Loucy (cell line): Measurements from ENCODE around the gene PIGU.

Source experiments
- H2AFZ ChIP-seq: fragments of 200-600 bp; sonication (generic); 2 replicates; pipeline ENCODE4 v1.6.0; 2016; ENCODE audit warnings: antibody characterized with exemption, mild to moderate bottlenecking, low read length, moderate library complexity
- H3F3A ChIP-seq: fragments of 200-600 bp; 2 replicates; pipeline ENCODE4 v1.6.0; 2016; ENCODE audit warnings: antibody characterized with exemption, low read depth, mild to moderate bottlenecking
- H3K27me3 ChIP-seq: fragments of 200-600 bp; sonication (generic); 2 replicates; pipeline ENCODE4 v1.6.1; 2014; ENCODE audit warnings: low read length, mild to moderate bottlenecking; ENCODE audit not compliant: insufficient read depth, poor library complexity, severe bottlenecking
- H3K36me3 ChIP-seq: fragments of 200-600 bp; sonication (generic); 2 replicates; pipeline ENCODE4 v1.6.1; 2016; ENCODE audit warnings: low read length; ENCODE audit not compliant: insufficient read depth
- H3K4me1 ChIP-seq: fragments of 200-600 bp; sonication (generic); 2 replicates; pipeline ENCODE4 v1.5.1; 2014; ENCODE audit warnings: low read length, mild to moderate bottlenecking; ENCODE audit not compliant: insufficient read depth, poor library complexity, severe bottlenecking
- H3K4me2 ChIP-seq: fragments of 200-600 bp; sonication (generic); 2 replicates; pipeline ENCODE4 v1.6.0; 2014; ENCODE audit warnings: antibody characterized with exemption, low read length, low read depth, mild to moderate bottlenecking; ENCODE audit not compliant: poor library complexity, severe bottlenecking
- H3K4me3 ChIP-seq: fragments of 200-600 bp; sonication (generic); 2 replicates; pipeline ENCODE4 v1.5.1; 2014; ENCODE audit warnings: low read length, mild to moderate bottlenecking, mixed read lengths; ENCODE audit not compliant: poor library complexity, severe bottlenecking
- H3K79me2 ChIP-seq: fragments of 200-600 bp; sonication (generic); 2 replicates; pipeline ENCODE4 v1.6.1; 2014; ENCODE audit warnings: low read length; ENCODE audit not compliant: insufficient read depth
- H3K9ac ChIP-seq: fragments of 200-600 bp; sonication (generic); 2 replicates; pipeline ENCODE4 v1.6.0; 2014; ENCODE audit warnings: mild to moderate bottlenecking, low read depth, low read length, moderate library complexity; ENCODE audit not compliant: poor library complexity, severe bottlenecking
- H3K9me2 ChIP-seq: fragments of 200-600 bp; sonication (generic); replicated peaks from 2 replicates; pipeline ENCODE4 v1.6.1; 2016; ENCODE audit warnings: low read depth, low read length, mixed read lengths
- H3K9me3 ChIP-seq: fragments of 200-600 bp; sonication (generic); 2 replicates; pipeline ENCODE4 v1.6.1; 2014; ENCODE audit warnings: mild to moderate bottlenecking, antibody characterized with exemption, low read length, low read depth; ENCODE audit not compliant: insufficient read depth
- H4K20me1 ChIP-seq: fragments of 200-600 bp; sonication (generic); 2 replicates; pipeline ENCODE4 v1.6.0; 2014; ENCODE audit warnings: antibody characterized with exemption, low read length, mild to moderate bottlenecking; ENCODE audit not compliant: insufficient read depth, poor library complexity, severe bottlenecking
- CTCF ChIP-seq: fragments of 200-600 bp; sonication (generic); conservative IDR thresholded peaks from 2 replicates; pipeline ENCODE4 v1.5.1; 2014; ENCODE audit warnings: mild to moderate bottlenecking, antibody characterized with exemption, low read length
- EZH2phosphoT487 ChIP-seq: fragments of 200-600 bp; IDR thresholded peaks from 2 replicates; pipeline ENCODE4 v1.6.1; 2018; ENCODE audit warnings: antibody characterized with exemption, mild to moderate bottlenecking, moderate library complexity, borderline replicate concordance

PIGU gene

DNA sequence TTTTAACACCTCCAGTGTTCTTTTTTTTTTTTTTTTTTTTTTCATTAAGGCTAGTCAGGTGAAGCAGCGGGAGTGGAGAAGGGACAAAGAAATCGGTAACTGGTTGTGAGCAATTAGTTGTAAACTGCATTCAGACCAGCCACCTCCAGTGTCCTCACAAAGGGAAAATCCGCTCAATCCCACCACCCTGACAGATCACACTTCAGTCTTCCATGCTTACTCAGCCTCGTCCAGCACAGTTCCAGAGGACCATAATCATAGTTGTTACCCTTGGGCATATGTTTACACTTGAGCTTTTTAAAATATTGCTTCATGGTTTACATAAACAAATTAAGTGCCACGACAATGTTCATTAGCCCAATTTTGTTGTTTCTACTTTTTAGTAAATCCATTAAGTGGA is 150.4 kb downstream of the PIGU start:
- H3K4me2 ChIP-seq = no peak overlapping the region
- no peak overlapping the region for H3K9ac ChIP-seq
- H3K9me3 ChIP-seq = no peaks in the 10 kb centered on the region
- H3K36me3 ChIP-seq = peaks cover 48% of the 10 kb centered on the region; the same call in 1 of the 2 replicates
- H3K4me1 ChIP-seq = peaks cover 17% of the 10 kb centered on the region
- peaks cover 3% of the 10 kb centered on the region; the same call in 1 of the 2 replicates for H3F3A ChIP-seq
- H3K9me2 ChIP-seq = no peaks in the 10 kb centered on the region
- no peaks in the 10 kb centered on the region for H3K27me3 ChIP-seq
- H3K4me3 ChIP-seq = no peak overlapping the region
- TF ChIP-seq CTCF (no peak), EZH2phosphoT487 (no peak)
- peaks cover 49% of the 10 kb centered on the region for H3K79me2 ChIP-seq
- H2AFZ ChIP-seq = no peak overlapping the region
- H4K20me1 ChIP-seq = peaks cover 15% of the 10 kb centered on the region

DNA sequence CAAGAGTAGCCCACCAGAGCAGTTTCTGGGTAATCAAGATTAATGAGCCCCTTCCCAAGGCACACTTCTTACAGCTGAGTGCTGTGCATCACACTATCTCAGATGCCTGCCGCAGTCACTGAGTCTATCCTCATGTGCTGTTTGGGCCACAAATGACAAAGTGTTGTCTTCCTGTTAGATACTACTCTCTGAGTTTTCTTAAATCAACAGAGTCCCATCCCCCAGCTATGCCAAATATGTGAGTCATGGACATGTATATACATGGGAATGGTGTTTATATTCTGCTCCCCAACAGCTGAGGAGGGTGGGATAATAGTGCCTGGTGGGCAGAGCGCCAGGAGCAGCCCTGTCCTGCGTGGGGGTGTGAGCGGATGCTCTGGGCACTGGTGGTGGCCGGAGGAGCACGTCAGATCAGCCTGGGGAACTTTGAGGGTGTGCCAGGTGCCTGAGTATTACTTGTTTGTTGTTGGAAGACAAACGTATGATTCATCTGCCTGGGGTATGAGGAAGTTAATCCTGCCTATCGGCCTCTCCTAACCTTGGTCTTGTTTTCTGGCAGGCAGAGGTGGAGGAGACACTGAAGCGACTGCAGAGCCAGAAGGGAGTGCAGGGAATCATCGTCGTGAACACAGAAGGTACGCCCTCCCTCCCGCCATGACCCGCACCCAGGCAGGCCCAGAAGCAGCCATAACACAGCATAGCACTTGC is 151.0 kb downstream of the PIGU start:
- Histone ChIP-seq H4K20me1 (peaks cover 15% of the 10 kb centered on the region), H3F3A (peaks cover 3% of the 10 kb centered on the region; the same call in 1 of the 2 replicates), H3K36me3 (peaks cover 42% of the 10 kb centered on the region; the same call in 1 of the 2 replicates), H3K79me2 (peaks cover 49% of the 10 kb centered on the region), H3K9me2 (no peaks in the 10 kb centered on the region), H3K9me3 (no peaks in the 10 kb centered on the region), H2AFZ (no peak overlapping the region), H3K4me2 (no peak overlapping the region), H3K9ac (no peak overlapping the region), H3K4me3 (no peak overlapping the region), H3K27me3 (no peaks in the 10 kb centered on the region), H3K4me1 (peaks cover 17% of the 10 kb centered on the region)
- TF ChIP-seq EZH2phosphoT487 (no peak), CTCF (no peak)

- H3K4me1 ChIP-seq = peaks cover 17% of the 10 kb centered on the region
- TF ChIP-seq EZH2phosphoT487 (no peak), CTCF (no peak)
- peaks cover 15% of the 10 kb centered on the region for H4K20me1 ChIP-seq
- H3K9me3 ChIP-seq = no peaks in the 10 kb centered on the region
- no peak overlapping the region for H3K4me3 ChIP-seq
- no peaks in the 10 kb centered on the region for H3K27me3 ChIP-seq
- no peak overlapping the region for H2AFZ ChIP-seq
- H3K9ac ChIP-seq = no peak overlapping the region
- no peak overlapping the region for H3K4me2 ChIP-seq
- H3K36me3 ChIP-seq = peaks cover 37% of the 10 kb centered on the region; the same call in 1 of the 2 replicates
- peaks cover 3% of the 10 kb centered on the region; the same call in 1 of the 2 replicates for H3F3A ChIP-seq
- no peaks in the 10 kb centered on the region for H3K9me2 ChIP-seq
- peaks cover 50% of the 10 kb centered on the region for H3K79me2 ChIP-seq
Observed at GRCh38 chr20:34525342-34525708, 151.6 kb downstream of the PIGU start.
